CD4-positive, alpha-beta T cell (primary cell): ENCODE measurements around the gene SLF2. TPM values are rescaled to one million over a fixed set of nuclear protein-coding genes. Genes with fewer than 3 reads are reported as not detected.

Experiments used
- ATAC-seq: fragments of 200-7000 bp; cut with Tn5 transposase; one replicate; pipeline ENCODE4 v1.10.0; 2022; ENCODE audit warnings: mild to moderate bottlenecking; ENCODE audit not compliant: poor library complexity
- CTCF ChIA-PET: fragments of 350-600 bp; sonication (Branson Sonifier 250); formaldehyde crosslinking; loops from one replicate; lab custom pipeline; 2021; ENCODE audit warnings: antibody characterized with exemption, inconsistent platforms; lab: Charles Lee
- POLR2A ChIA-PET: fragments of 350-600 bp; sonication (Branson Sonifier 250); formaldehyde crosslinking; loops from one replicate; lab custom pipeline; 2021; ENCODE audit warnings: antibody characterized with exemption, inconsistent platforms; lab: Charles Lee
- DNase-seq, 14 experiments: peaks; one replicate each; pipeline ENCODE4 v3.0.0-alpha.2; 2013 to 2020; ENCODE audit warnings: mixed read lengths in 2 of 14
- H3K27ac ChIP-seq, 2 donors: one replicate each; pipeline versions ENCODE4 v1.5.1 to v1.7.0; 2013; ENCODE audit warnings: low read length in 2 of 2, low read depth in 1 of 2, mild to moderate bottlenecking in 1 of 2
- H3K27me3 ChIP-seq, 2 experiments: 1 replicate in 1 of 2; 2 replicates in 1 of 2; pipeline versions ENCODE4 v1.6.1 to v1.7.0; 2013; ENCODE audit warnings: low read length in 2 of 2, control low read depth in 1 of 2, mild to moderate bottlenecking in 1 of 2, moderate library complexity in 1 of 2; ENCODE audit not compliant: insufficient read depth in 2 of 2, control insufficient read depth in 1 of 2
- H3K36me3 ChIP-seq: one replicate; pipeline ENCODE4 v1.6.1; 2013; ENCODE audit warnings: low read length, control low read depth; ENCODE audit not compliant: insufficient read depth
- H3K4me1 ChIP-seq: one replicate; pipeline ENCODE4 v1.6.1; 2013; ENCODE audit warnings: low read length, control low read depth; ENCODE audit not compliant: insufficient read depth
- H3K4me3 ChIP-seq: one replicate; pipeline ENCODE4 v1.5.1; 2013; ENCODE audit warnings: mild to moderate bottlenecking, low read length, moderate library complexity
- H3K9me3 ChIP-seq, 2 experiments: 1 replicate in 1 of 2; 2 replicates in 1 of 2; pipeline versions ENCODE4 v1.6.1 to v1.7.0; 2013; ENCODE audit warnings: low read length in 2 of 2, mild to moderate bottlenecking in 2 of 2, control low read depth in 1 of 2, moderate library complexity in 1 of 2; ENCODE audit not compliant: control insufficient read depth in 1 of 2, insufficient read depth in 1 of 2
- H3K27ac Mint-ChIP-seq: one replicate; pipeline ENCODE4 v1.8.0; 2020; ENCODE audit warnings: mixed read lengths
- H3K27me3 Mint-ChIP-seq: one replicate; pipeline ENCODE4 v1.8.0; 2021; ENCODE audit warnings: mixed read lengths
- H3K36me3 Mint-ChIP-seq: one replicate; pipeline ENCODE4 v1.8.0; 2021; ENCODE audit warnings: low read depth, mixed read lengths
- H3K4me1 Mint-ChIP-seq: one replicate; pipeline ENCODE4 v1.8.0; 2021; ENCODE audit warnings: low read depth, mixed read lengths
- H3K4me3 Mint-ChIP-seq: one replicate; pipeline ENCODE4 v1.8.0; 2020; ENCODE audit warnings: mild to moderate bottlenecking, mixed read lengths
- H3K9me3 Mint-ChIP-seq: one replicate; pipeline ENCODE4 v1.8.0; 2020; ENCODE audit warnings: mixed read lengths
- intact Hi-C, 2 experiments: fragments of 100-400 bp; cut with DNase I in 1 of 2; cut with micrococcal nuclease in 1 of 2; formaldehyde crosslinking; loops; one replicate each; pipeline versions ENCODE4 v1.15.1 to v1.9.0; 2023 to 2025; cut with DNase I, micrococcal nuclease
- total RNA-seq, 174 experiments: library from RNA in 2 of 174; stranded (reverse) in 2 of 174; gene quantifications; one replicate each; pipeline ENCODE4 v1.2.3 and lab custom pipeline; 2021 to 2026
- TF ChIP-seq, protein P1 (sequence below): fragments of 200-600 bp; IDR thresholded peaks from one replicate; pipeline ENCODE4 v1.8.0; 2022; ENCODE audit warnings: antibody characterized with exemption, mild to moderate bottlenecking

The SLF2 gene
- total RNA-seq, 2 experiments from 2014 or later = 11.1 TPM

DNA sequence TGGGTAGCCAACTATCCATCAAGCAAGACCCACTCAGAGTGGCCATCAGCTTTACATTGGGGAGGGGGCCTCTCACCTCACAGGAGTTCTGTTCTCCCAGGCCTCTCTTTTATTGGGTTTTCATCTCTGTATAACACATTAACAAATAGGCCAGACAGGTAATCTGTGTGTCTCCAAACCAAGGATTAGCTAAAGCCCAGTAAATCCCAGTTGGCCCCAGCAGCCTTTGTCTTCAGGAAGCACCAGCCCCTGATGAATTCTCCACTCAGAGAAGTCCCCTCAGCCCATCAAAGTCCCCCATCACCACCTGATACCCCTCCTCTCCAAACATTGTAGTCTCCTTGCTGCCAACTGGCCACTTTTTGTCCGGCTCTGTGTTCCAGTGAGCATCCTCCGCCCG, 16.9 kb upstream of the SLF2 start:
- Histone ChIP-seq H3K9me3 (no peaks in the 10 kb centered on the region), H3K4me3 (no peak overlapping the region), H3K36me3 (no peaks in the 10 kb centered on the region), H3K4me1 (peaks cover 5% of the 10 kb centered on the region), H3K27me3 (peaks cover 6 to 12% of the 10 kb centered on the region in 2 experiments), H3K27ac (no peak overlapping the region)
- Mint-ChIP-seq H3K9me3 (no peaks in the 10 kb centered on the region), H3K36me3 (no peaks in the 10 kb centered on the region), H3K27ac (no peak overlapping the region), H3K4me1 (peaks cover 7% of the 10 kb centered on the region), H3K4me3 (no peak overlapping the region), H3K27me3 (peaks cover 38% of the 10 kb centered on the region)
- CTCF ChIA-PET = no interaction called here
- TF ChIP-seq, protein P1, sequence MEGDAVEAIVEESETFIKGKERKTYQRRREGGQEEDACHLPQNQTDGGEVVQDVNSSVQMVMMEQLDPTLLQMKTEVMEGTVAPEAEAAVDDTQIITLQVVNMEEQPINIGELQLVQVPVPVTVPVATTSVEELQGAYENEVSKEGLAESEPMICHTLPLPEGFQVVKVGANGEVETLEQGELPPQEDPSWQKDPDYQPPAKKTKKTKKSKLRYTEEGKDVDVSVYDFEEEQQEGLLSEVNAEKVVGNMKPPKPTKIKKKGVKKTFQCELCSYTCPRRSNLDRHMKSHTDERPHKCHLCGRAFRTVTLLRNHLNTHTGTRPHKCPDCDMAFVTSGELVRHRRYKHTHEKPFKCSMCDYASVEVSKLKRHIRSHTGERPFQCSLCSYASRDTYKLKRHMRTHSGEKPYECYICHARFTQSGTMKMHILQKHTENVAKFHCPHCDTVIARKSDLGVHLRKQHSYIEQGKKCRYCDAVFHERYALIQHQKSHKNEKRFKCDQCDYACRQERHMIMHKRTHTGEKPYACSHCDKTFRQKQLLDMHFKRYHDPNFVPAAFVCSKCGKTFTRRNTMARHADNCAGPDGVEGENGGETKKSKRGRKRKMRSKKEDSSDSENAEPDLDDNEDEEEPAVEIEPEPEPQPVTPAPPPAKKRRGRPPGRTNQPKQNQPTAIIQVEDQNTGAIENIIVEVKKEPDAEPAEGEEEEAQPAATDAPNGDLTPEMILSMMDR = no peak
- ATAC-seq = no peak
- POLR2A ChIA-PET = no interaction called here
- intact Hi-C loops = no loop called here
- no peak for DNase-seq

GRCh38 chr10:100896876-100897461, 15.8 kb upstream of the SLF2 start:
- peaks cover 7% of the 10 kb centered on the region for H3K4me1 Mint-ChIP-seq
- no peak for ATAC-seq
- Histone ChIP-seq H3K4me3 (no peak overlapping the region), H3K36me3 (no peaks in the 10 kb centered on the region), H3K4me1 (peaks cover 5% of the 10 kb centered on the region), H3K27ac (no peak overlapping the region), H3K27me3 (peaks cover 4 to 12% of the 10 kb centered on the region in 2 experiments), H3K9me3 (no peaks in the 10 kb centered on the region)
- POLR2A ChIA-PET = no interaction called here
- TF ChIP-seq, protein P1 = no peak
- no peaks in the 10 kb centered on the region for H3K36me3 Mint-ChIP-seq
- intact Hi-C loops = no loop called here
- H3K27ac Mint-ChIP-seq = no peak overlapping the region
- DNase-seq = no peak
- peaks cover 40% of the 10 kb centered on the region for H3K27me3 Mint-ChIP-seq
- H3K9me3 Mint-ChIP-seq = no peaks in the 10 kb centered on the region
- H3K4me3 Mint-ChIP-seq = no peak overlapping the region
- CTCF ChIA-PET = no interaction called here

GRCh38 chr10:100897976-100898375, 14.8 kb upstream of the SLF2 start:
- peaks cover 4 to 9% of the 10 kb centered on the region in 2 experiments for H3K27me3 ChIP-seq
- intact Hi-C loops = no loop called here
- H3K27ac Mint-ChIP-seq = no peak overlapping the region
- H3K4me3 ChIP-seq = no peak overlapping the region
- ATAC-seq (no peak), DNase-seq (no peak)
- H3K9me3 ChIP-seq = no peaks in the 10 kb centered on the region
- H3K4me3 Mint-ChIP-seq = no peak overlapping the region
- ChIA-PET POLR2A (no interaction called here), CTCF (no interaction called here)
- H3K4me1 Mint-ChIP-seq = peaks cover 7% of the 10 kb centered on the region
- no peaks in the 10 kb centered on the region for H3K36me3 Mint-ChIP-seq
- H3K27ac ChIP-seq = no peak overlapping the region
- H3K36me3 ChIP-seq = no peaks in the 10 kb centered on the region
- peaks cover 5% of the 10 kb centered on the region for H3K4me1 ChIP-seq
- TF ChIP-seq, protein P1 = no peak
- H3K27me3 Mint-ChIP-seq = peaks cover 39% of the 10 kb centered on the region
- H3K9me3 Mint-ChIP-seq = no peaks in the 10 kb centered on the region
